SU-DHL-6 (cell line): ENCODE data around the gene SACM1L.

Source experiments
- H2AFZ ChIP-seq: fragments of 200-600 bp; sonication (generic); 2 replicates; pipeline ENCODE4 v1.6.1; 2014; ENCODE audit warnings: low read depth, mild to moderate bottlenecking, moderate library complexity, mixed read lengths, antibody characterized with exemption, low read length; ENCODE audit not compliant: severe bottlenecking
- H3F3A ChIP-seq: fragments of 200-600 bp; shearing (Covaris generic); 2 replicates; pipeline ENCODE4 v1.6.0; 2016; ENCODE audit warnings: antibody characterized with exemption, mild to moderate bottlenecking; ENCODE audit not compliant: insufficient read depth
- H3K27ac ChIP-seq: fragments of 200-600 bp; sonication (generic); 2 replicates; pipeline ENCODE4 v1.5.1; 2016; ENCODE audit warnings: low read depth, mild to moderate bottlenecking, low read length, moderate library complexity, mixed read lengths
- H3K27me3 ChIP-seq: fragments of 200-600 bp; sonication (generic), shearing (Covaris generic); 2 replicates; pipeline ENCODE4 v1.6.0; 2014; ENCODE audit warnings: mild to moderate bottlenecking, low read length
- H3K36me3 ChIP-seq: fragments of 200-600 bp; sonication (generic); 2 replicates; pipeline ENCODE4 v1.6.1; 2014; ENCODE audit warnings: mild to moderate bottlenecking, low read length, mixed read lengths
- H3K4me2 ChIP-seq: fragments of 300-600, 200-600 bp; shearing (Covaris generic), sonication (generic); 2 replicates; pipeline ENCODE4 v1.6.0; 2014; ENCODE audit warnings: low read length, low read depth, mild to moderate bottlenecking; ENCODE audit not compliant: poor library complexity, severe bottlenecking
- H3K4me3 ChIP-seq: fragments of 200-600 bp; sonication (generic); 2 replicates; pipeline ENCODE4 v1.5.1; 2014; ENCODE audit warnings: antibody characterized with exemption, low read length, mild to moderate bottlenecking, mixed read lengths; ENCODE audit not compliant: insufficient read depth, poor library complexity, severe bottlenecking
- H3K79me2 ChIP-seq: fragments of 200-600 bp; sonication (generic); 2 replicates; pipeline ENCODE4 v1.6.1; 2014; ENCODE audit warnings: mild to moderate bottlenecking, low read length, moderate library complexity; ENCODE audit not compliant: insufficient read depth
- H3K9ac ChIP-seq: fragments of 200-600 bp; sonication (generic); 2 replicates; pipeline ENCODE4 v1.7.0; 2014; ENCODE audit warnings: mild to moderate bottlenecking, low read length
- H3K9me2 ChIP-seq: fragments of 200-600 bp; sonication (generic); replicated peaks from 2 replicates; pipeline ENCODE4 v1.6.1; 2014; ENCODE audit warnings: low read length; ENCODE audit not compliant: insufficient read depth
- H3K9me3 ChIP-seq: fragments of 200-600 bp; sonication (generic); 2 replicates; pipeline ENCODE4 v1.6.1; 2014; ENCODE audit warnings: low read length, mixed read lengths; ENCODE audit not compliant: insufficient read depth
- H4K20me1 ChIP-seq: fragments of 200-600 bp; sonication (generic); 2 replicates; pipeline ENCODE4 v1.6.1; 2014; ENCODE audit warnings: low read depth, mild to moderate bottlenecking, antibody characterized with exemption, low read length, moderate library complexity, mixed read lengths
- CTCF ChIP-seq: fragments of 200-600 bp; sonication (generic); IDR thresholded peaks from one replicate; pipeline ENCODE4 v1.5.1; 2017; ENCODE audit warnings: antibody characterized with exemption, mild to moderate bottlenecking, low read length, moderate library complexity; ENCODE audit not compliant: insufficient read depth, poor library complexity, severe bottlenecking
- EZH2phosphoT487 ChIP-seq: fragments of 200-600 bp; sonication (generic), shearing (Covaris generic); conservative IDR thresholded peaks from 2 replicates; pipeline ENCODE4 v1.6.1; 2018; ENCODE audit warnings: mild to moderate bottlenecking, antibody characterized with exemption, low read length, moderate library complexity, mixed read lengths

SACM1L gene

GRCh38 chr3:45792036-45792435 lies 102.8 kb downstream of the SACM1L start:
- TF ChIP-seq EZH2phosphoT487 (no peak), CTCF (no peak)

GRCh38 chr3:45792516-45793172 lies 103.4 kb downstream of the SACM1L start:
- no peaks in the 10 kb centered on the region for H3K36me3 ChIP-seq
- no peak overlapping the region for H3K9ac ChIP-seq
- no peaks in the 10 kb centered on the region for H3K9me2 ChIP-seq
- H3K79me2 ChIP-seq, result no peaks in the 10 kb centered on the region
- no peak overlapping the region for H3K4me3 ChIP-seq
- H3K4me2 ChIP-seq, result no peak overlapping the region
- no peak overlapping the region for H3K27ac ChIP-seq
- H2AFZ ChIP-seq, result no peak overlapping the region
- no peaks in the 10 kb centered on the region for H4K20me1 ChIP-seq
- no peaks in the 10 kb centered on the region for H3F3A ChIP-seq
- no peaks in the 10 kb centered on the region for H3K27me3 ChIP-seq
- no peaks in the 10 kb centered on the region for H3K9me3 ChIP-seq
- TF ChIP-seq EZH2phosphoT487, result no peak
- no peak for TF ChIP-seq CTCF

More at GRCh38 chr3:45792036-45792435, 102.8 kb downstream of the SACM1L start:
- H2AFZ ChIP-seq, result no peak overlapping the region
- no peak overlapping the region for H3K27ac ChIP-seq
- H4K20me1 ChIP-seq, result no peaks in the 10 kb centered on the region
- H3F3A ChIP-seq, result no peaks in the 10 kb centered on the region
- no peak overlapping the region for H3K9ac ChIP-seq
- no peaks in the 10 kb centered on the region for H3K36me3 ChIP-seq
- H3K79me2 ChIP-seq, result no peaks in the 10 kb centered on the region
- H3K9me3 ChIP-seq, result no peaks in the 10 kb centered on the region
- H3K27me3 ChIP-seq, result no peaks in the 10 kb centered on the region
- no peak overlapping the region for H3K4me3 ChIP-seq
- H3K4me2 ChIP-seq, result no peak overlapping the region
- no peaks in the 10 kb centered on the region for H3K9me2 ChIP-seq

- Histone ChIP-seq H3K4me3 (no peak overlapping the region), H3K79me2 (no peaks in the 10 kb centered on the region), H3K4me2 (no peak overlapping the region), H3K36me3 (no peaks in the 10 kb centered on the region), H3K27me3 (no peaks in the 10 kb centered on the region), H3K9me3 (no peaks in the 10 kb centered on the region), H3K9me2 (no peaks in the 10 kb centered on the region), H3F3A (no peaks in the 10 kb centered on the region), H3K9ac (no peak overlapping the region), H4K20me1 (no peaks in the 10 kb centered on the region), H2AFZ (no peak overlapping the region), H3K27ac (no peak overlapping the region)
- TF ChIP-seq EZH2phosphoT487 (no peak), CTCF (no peak)
These were observed 104.4 kb downstream of the SACM1L start for GRCh38 chr3:45793482-45794176.
